Osteoblast (primary cell): ENCODE results near the gene SNRNP48. TPM values are rescaled to one million over a fixed set of nuclear protein-coding genes. Genes with fewer than 3 reads are reported as not detected.

Source experiments
- DNase-seq: peaks from one replicate; pipeline ENCODE4 v3.0.0; 2011; ENCODE audit warnings: low spot score, mixed read lengths; ENCODE audit not compliant: insufficient read length; ENCODE audit errors: missing footprints
- H2AFZ ChIP-seq: 2 replicates; pipeline ENCODE4 v1.6.0; 2011; ENCODE audit warnings: mild to moderate bottlenecking, low read length
- H3K27ac ChIP-seq: 2 replicates; pipeline ENCODE4 v1.5.1; 2011; ENCODE audit warnings: mild to moderate bottlenecking, low read depth, low read length, moderate library complexity
- H3K27me3 ChIP-seq: 2 replicates; pipeline ENCODE4 v1.6.0; 2012; ENCODE audit warnings: mild to moderate bottlenecking, control low read depth, inconsistent platforms, low read length, moderate library complexity; ENCODE audit not compliant: insufficient read depth
- H3K36me3 ChIP-seq: 2 replicates; pipeline ENCODE4 v1.5.1; 2011; ENCODE audit warnings: mild to moderate bottlenecking, low read length, control low read depth, moderate library complexity; ENCODE audit not compliant: insufficient read depth
- H3K4me1 ChIP-seq: 2 replicates; pipeline ENCODE4 v1.5.1; 2011; ENCODE audit warnings: mild to moderate bottlenecking, low read length, control low read depth, moderate library complexity; ENCODE audit not compliant: insufficient read depth
- H3K4me2 ChIP-seq: 2 replicates; pipeline ENCODE4 v1.6.0; 2011; ENCODE audit warnings: mild to moderate bottlenecking, low read length; ENCODE audit not compliant: insufficient read depth
- H3K4me3 ChIP-seq: fragments of 200-600 bp; sonication (generic); 3 replicates; pipeline ENCODE4 v1.5.1; 2012; ENCODE audit warnings: mild to moderate bottlenecking, low read length, inconsistent platforms; ENCODE audit not compliant: insufficient read depth
- H3K79me2 ChIP-seq: 2 replicates; pipeline ENCODE4 v1.6.0; 2012; ENCODE audit warnings: mild to moderate bottlenecking, low read length, control low read depth, inconsistent platforms; ENCODE audit not compliant: insufficient read depth
- H3K9me3 ChIP-seq: 2 replicates; pipeline ENCODE4 v1.5.1; 2011; ENCODE audit warnings: low read depth, low read length, control low read depth
- H4K20me1 ChIP-seq: 2 replicates; pipeline ENCODE4 v1.6.0; 2012; ENCODE audit warnings: mild to moderate bottlenecking, low read length, control low read depth; ENCODE audit not compliant: insufficient read depth
- CTCF ChIP-seq: IDR thresholded peaks from 2 replicates; pipeline ENCODE4 v1.5.1; 2011; ENCODE audit warnings: mild to moderate bottlenecking, low read depth, low read length, moderate library complexity; ENCODE audit errors: extremely low read depth
- total RNA-seq: library from RNA; depleted of rRNA; stranded (reverse); fragments of >200 nt; gene quantifications from 2 replicates; pipeline ENCODE4 v1.2.3, GENCODE V29; 2012

Gene SNRNP48
- total RNA-seq, 1 donor, result 15.9 TPM

GRCh38 chr6:7579851-7580250, 10.1 kb upstream of the SNRNP48 start:
- Histone ChIP-seq H2AFZ (no peak overlapping the region), H3K9me3 (no peaks in the 10 kb centered on the region), H3K4me2 (no peak overlapping the region), H3K36me3 (peaks cover 79% of the 10 kb centered on the region), H3K27ac (no peak overlapping the region), H3K27me3 (no peaks in the 10 kb centered on the region), H3K4me1 (no peaks in the 10 kb centered on the region), H3K79me2 (no peaks in the 10 kb centered on the region), H4K20me1 (no peaks in the 10 kb centered on the region), H3K4me3 (no peak overlapping the region)
- DNase-seq, result no peak
- TF ChIP-seq CTCF, result no peak

- Histone ChIP-seq H3K36me3 (peaks cover 79% of the 10 kb centered on the region), H3K4me3 (no peak overlapping the region), H4K20me1 (no peaks in the 10 kb centered on the region), H2AFZ (no peak overlapping the region), H3K9me3 (no peaks in the 10 kb centered on the region), H3K79me2 (no peaks in the 10 kb centered on the region), H3K27ac (no peak overlapping the region), H3K4me2 (no peak overlapping the region), H3K27me3 (no peaks in the 10 kb centered on the region), H3K4me1 (no peaks in the 10 kb centered on the region)
- TF ChIP-seq CTCF, result no peak
- DNase-seq, result no peak
Measured at GRCh38 chr6:7580537-7580926, 9.5 kb upstream of the SNRNP48 start.

- Histone ChIP-seq H3K27me3 (no peaks in the 10 kb centered on the region), H4K20me1 (no peaks in the 10 kb centered on the region), H3K4me3 (no peak overlapping the region), H3K27ac (no peak overlapping the region), H3K79me2 (no peaks in the 10 kb centered on the region), H3K4me2 (no peak overlapping the region), H2AFZ (no peak overlapping the region), H3K4me1 (no peaks in the 10 kb centered on the region), H3K36me3 (peaks cover 75% of the 10 kb centered on the region), H3K9me3 (no peaks in the 10 kb centered on the region)
- DNase-seq, result no peak
- no peak for TF ChIP-seq CTCF
Measured at GRCh38 chr6:7580927-7581618, 8.9 kb upstream of the SNRNP48 start.

- H3K4me1 ChIP-seq, result peaks cover 18% of the 10 kb centered on the region
- H3K27ac ChIP-seq, result no peak overlapping the region
- H2AFZ ChIP-seq, result no peak overlapping the region
- peaks cover 42% of the 10 kb centered on the region for H3K36me3 ChIP-seq
- peaks cover 5% of the 10 kb centered on the region for H3K79me2 ChIP-seq
- no peak overlapping the region for H3K4me3 ChIP-seq
- DNase-seq, result peak; percentile 49
- H3K9me3 ChIP-seq, result no peaks in the 10 kb centered on the region
- H3K27me3 ChIP-seq, result no peaks in the 10 kb centered on the region
- H4K20me1 ChIP-seq, result no peaks in the 10 kb centered on the region
- TF ChIP-seq CTCF, result no peak
- H3K4me2 ChIP-seq, result no peak overlapping the region
Measured at GRCh38 chr6:7585287-7585930, 4.6 kb upstream of the SNRNP48 start.
